GM12864 (cell line): ENCODE results near the gene CYP2C18.

ENCODE experiments used
- DNase-seq: peaks from one replicate; pipeline ENCODE4 v3.0.0-alpha.2; 2011; ENCODE audit warnings: low read depth
- H3K4me3 ChIP-seq: 2 replicates; pipeline ENCODE4 v1.5.1; 2011; ENCODE audit warnings: mild to moderate bottlenecking, low read depth, low read length, control low read depth
- TF ChIP-seq, protein P1 (sequence below): IDR thresholded peaks from 2 replicates; pipeline ENCODE4 v1.5.1; 2011; ENCODE audit warnings: low read depth, mild to moderate bottlenecking, moderate library complexity, low read length, control low read depth, inconsistent platforms; ENCODE audit errors: missing control alignments

CYP2C18 gene

DNA sequence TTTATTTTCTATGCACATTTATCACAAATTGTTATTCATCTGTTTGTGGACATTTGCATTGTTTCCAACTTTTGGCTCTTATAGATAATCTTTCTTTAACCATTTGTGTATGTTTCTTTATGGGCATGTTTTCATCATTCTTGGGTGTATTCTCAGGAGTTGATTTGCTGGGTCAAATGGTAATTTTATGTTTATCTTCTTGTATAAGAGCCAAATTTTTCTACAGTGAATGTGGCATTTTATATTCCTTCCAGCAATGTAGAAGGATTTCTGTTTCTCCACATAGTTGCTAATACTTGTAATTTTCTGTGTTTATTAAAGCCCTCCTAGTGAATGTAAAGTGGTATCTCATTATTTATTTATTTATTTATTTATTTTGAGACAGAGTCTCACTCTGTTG lies 100.7 kb downstream of the CYP2C18 start:
- no peak overlapping the region for H3K4me3 ChIP-seq
- TF ChIP-seq, protein P1, sequence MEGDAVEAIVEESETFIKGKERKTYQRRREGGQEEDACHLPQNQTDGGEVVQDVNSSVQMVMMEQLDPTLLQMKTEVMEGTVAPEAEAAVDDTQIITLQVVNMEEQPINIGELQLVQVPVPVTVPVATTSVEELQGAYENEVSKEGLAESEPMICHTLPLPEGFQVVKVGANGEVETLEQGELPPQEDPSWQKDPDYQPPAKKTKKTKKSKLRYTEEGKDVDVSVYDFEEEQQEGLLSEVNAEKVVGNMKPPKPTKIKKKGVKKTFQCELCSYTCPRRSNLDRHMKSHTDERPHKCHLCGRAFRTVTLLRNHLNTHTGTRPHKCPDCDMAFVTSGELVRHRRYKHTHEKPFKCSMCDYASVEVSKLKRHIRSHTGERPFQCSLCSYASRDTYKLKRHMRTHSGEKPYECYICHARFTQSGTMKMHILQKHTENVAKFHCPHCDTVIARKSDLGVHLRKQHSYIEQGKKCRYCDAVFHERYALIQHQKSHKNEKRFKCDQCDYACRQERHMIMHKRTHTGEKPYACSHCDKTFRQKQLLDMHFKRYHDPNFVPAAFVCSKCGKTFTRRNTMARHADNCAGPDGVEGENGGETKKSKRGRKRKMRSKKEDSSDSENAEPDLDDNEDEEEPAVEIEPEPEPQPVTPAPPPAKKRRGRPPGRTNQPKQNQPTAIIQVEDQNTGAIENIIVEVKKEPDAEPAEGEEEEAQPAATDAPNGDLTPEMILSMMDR, result no peak
- DNase-seq, result no peak

DNA sequence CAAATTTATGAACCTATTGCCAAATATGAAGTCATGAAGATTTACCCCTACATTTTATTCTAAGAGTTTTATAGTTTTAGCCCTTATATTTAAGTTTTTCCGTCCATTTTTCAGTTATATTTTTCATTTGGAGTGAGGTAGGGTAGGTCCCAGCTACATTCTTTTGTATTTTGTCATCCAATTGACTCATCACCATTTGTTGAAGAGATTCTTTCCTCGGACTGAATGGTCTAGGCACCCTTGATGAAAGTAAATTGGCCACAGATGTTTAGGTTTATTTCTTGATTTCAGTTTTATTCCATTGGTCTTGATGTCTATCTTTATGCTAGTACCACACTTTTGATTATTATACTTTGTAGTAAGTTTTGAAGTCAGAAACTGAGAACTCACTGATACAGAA lies 101.7 kb downstream of the CYP2C18 start:
- no peak overlapping the region for H3K4me3 ChIP-seq
- DNase-seq, result no peak
- TF ChIP-seq, protein P1, result no peak
